PC-9 (cell line): ENCODE measurements around the gene C13orf42.

Source experiments
- CTCF ChIP-seq: fragments of 200-600 bp; sonication (generic); conservative IDR thresholded peaks from 2 replicates; pipeline ENCODE4 v1.6.1; 2017; ENCODE audit warnings: mixed run types, antibody characterized with exemption, mild to moderate bottlenecking, moderate library complexity
- EZH2 ChIP-seq: fragments of 200-600 bp; sonication (generic); IDR thresholded peaks from 2 replicates; pipeline ENCODE4 v1.8.0; 2017; ENCODE audit warnings: antibody characterized with exemption, low read depth

- TF ChIP-seq CTCF (no peak), EZH2 (no peak)
Observed at GRCh38 chr13:51035469-51035868, 75.6 kb downstream of the C13orf42 start.
